GM19023 (cell line): ENCODE measurements around the gene TK2.

Experiments used
- ATAC-seq: cut with Tn5 transposase; IDR thresholded peaks from one replicate; pipeline ENCODE4 v1.9.1; 2021; ENCODE audit warnings: mild to moderate bottlenecking, moderate library complexity; ENCODE audit not compliant: unreplicated experiment

The TK2 gene

GRCh38 chr16:66547101-66547989, 2.6 kb downstream of the TK2 start:
- no peak for ATAC-seq

- ATAC-seq = no peak
These were observed 5.7 kb downstream of the TK2 start for GRCh38 chr16:66544016-66544757.

DNA sequence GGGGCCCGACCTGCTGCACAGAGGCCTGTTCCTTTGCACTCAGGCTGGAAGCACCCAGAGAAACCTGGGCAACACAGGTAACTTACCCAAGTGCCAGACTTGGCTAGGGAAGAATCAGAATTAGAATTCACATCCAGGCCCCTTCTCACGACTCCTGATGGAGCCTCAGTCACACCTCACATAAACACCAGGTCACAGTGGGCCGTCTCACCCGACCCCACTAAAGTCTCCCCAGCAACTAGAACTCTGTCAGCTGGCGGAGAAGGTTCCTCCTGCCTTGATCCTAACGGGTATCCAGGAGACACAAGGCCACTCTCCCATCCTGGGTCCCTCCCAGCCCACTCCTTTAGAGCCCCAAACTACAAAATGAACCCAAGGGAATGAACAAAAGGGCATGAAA, 6.4 kb downstream of the TK2 start:
- no peak for ATAC-seq

DNA sequence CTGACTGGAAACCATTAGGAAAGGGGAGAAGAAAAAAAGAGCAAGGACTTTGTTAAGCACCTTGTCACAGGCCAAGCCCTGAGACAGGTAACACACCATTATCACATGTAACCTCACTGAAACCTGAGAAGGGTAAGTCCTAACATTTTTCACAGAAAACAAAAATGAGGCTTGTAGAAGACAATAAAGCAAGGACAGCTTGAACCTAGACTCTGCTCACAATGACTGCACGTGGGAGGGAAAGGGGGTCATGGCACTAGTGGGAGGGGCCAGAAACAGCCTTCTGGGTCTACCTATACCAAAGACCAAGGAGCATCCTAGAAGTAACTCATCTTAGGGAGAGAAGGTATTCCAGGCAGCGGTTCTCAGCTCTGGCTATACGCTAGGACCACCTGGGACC, 7.5 kb downstream of the TK2 start:
- no peak for ATAC-seq

- no peak for ATAC-seq
These were observed 8.2 kb downstream of the TK2 start for GRCh38 chr16:66541388-66542355.

DNA sequence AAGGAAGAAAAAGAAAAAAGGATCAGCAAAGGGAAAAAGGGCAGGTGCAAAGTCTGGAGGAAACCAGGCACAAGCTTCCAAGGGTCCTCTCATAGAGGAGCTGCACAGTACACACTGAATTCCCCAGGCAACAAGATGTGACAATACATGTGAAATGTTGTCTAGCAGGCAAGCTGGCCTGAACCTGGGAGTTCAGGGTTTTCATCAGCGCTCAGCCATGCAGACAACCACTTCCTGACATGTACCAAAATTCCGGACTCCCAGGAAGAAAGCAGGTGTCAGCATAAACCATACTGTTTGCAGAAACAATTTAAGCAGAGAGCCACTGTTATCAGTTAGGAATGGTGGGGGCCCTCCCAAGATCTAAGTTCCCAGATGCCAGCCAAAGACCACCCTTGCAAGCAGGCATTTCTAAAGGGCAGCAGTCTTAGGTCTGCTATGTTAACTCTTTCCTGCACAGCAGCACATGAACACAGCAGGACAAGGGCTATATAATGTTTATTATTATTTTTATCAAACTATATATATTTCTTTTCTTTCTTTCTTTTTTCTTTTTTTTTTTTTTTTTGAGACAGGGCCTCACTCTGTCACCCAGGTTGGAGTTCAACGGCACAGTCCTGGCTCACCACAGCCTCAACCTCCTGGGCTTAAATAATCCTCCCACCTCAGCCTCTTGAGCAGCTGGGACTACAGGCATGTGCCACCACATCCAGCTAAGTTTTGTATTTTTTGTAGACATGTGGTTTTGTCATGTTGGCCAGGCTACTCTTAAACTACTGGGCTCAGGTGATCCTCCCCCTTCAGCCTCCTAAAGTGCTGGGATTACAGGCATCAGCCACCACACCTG, 10.1 kb downstream of the TK2 start:
- no peak for ATAC-seq

DNA sequence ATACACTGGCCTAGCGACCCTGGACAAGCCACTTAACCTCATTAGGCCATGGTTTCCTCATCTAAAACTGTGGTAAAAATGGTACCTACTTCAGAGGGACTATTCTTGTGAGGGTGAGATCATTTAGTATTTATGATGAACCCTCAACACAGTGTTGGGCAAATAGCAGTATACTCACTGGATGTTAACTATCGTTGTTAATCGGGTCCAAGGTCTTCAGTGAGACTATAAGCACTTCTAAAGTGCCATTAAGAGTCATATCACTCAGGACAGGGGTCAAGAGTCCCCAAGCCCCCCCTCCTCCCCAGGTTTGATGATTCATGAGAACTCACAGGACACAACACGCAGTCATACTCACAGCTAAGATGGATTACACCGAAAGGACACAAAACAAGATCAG, 11.0 kb downstream of the TK2 start:
- no peak for ATAC-seq

GRCh38 chr16:66537236-66537635, 12.7 kb downstream of the TK2 start:
- ATAC-seq = no peak

GRCh38 chr16:66536525-66536924, 13.4 kb downstream of the TK2 start:
- ATAC-seq = no peak

GRCh38 chr16:66534376-66534799, 15.5 kb downstream of the TK2 start:
- no peak for ATAC-seq

GRCh38 chr16:66529475-66529874, 20.4 kb downstream of the TK2 start:
- ATAC-seq = no peak

- ATAC-seq = no peak
These were observed 21.6 kb downstream of the TK2 start for GRCh38 chr16:66528294-66528693.

- ATAC-seq = no peak
These were observed 24.3 kb downstream of the TK2 start for GRCh38 chr16:66525396-66526180.

- ATAC-seq = peak; percentile 61
These were observed 25.2 kb downstream of the TK2 start for GRCh38 chr16:66524601-66525164.

DNA sequence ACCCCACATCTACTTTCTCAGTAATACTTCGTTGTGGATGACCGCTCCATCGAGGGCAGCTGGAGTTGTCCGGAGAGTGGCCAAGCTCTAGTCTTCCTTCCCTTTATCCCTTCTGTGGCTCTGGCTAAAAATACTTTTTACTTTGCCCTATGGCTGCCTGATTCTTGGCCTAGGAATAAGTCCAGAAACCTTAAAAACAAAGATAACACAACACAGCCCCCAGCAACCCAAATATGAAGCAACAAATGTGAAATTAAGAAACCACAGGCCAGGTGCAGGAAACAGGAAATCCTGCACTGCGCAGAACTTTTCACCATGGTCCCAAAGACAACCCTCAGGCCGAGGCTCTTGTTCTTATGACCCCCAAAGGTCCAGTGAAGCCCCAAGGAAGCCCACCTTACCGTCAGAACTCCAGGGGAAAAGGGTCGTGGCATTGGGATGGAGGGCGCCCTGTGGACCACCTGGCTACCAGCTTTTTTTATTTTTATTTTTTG, 26.0 kb downstream of the TK2 start:
- no peak for ATAC-seq

- ATAC-seq = no peak
These were observed 26.9 kb downstream of the TK2 start for GRCh38 chr16:66522816-66523590.

DNA sequence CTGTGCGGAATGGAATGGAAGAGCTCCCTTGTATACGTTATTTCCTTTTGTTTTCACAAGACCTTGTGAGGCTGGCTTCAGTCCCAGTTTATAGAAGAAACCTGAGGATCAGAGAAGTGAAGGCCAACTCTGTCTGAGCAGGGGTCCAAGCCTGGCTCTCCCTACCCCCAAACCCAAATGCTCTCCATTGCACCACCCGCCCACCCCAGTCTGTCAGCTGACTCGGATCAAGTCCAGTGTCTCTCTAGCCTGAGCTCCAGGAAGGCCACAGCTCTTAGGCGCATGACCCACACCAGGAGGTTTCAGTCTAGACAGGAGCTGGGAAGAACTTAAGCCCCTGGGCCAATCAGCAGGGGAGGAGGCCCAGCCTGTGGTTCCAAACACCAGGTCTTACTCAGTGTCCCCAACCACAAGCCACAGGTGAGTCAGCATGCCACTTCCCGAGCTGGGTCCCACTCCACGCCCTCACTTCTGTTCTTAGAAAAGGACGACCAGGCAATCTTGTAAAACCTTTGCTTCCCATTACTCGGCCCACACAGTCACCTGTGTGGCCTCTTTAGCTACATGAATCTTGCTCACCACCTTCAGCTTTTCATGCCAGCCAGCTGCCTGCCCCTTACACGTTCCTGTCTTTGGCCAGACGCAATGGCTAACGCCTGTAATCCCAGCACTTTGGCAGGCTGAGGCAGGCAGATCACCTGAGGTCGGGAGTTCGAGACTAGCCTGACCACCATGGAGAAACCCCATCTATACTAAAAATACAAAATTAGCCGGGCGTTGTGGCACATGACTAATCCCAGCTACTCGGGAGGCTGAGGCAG, 27.8 kb downstream of the TK2 start:
- peak; percentile 50 for ATAC-seq
